Heart left ventricle (tissue), 13 donors: ENCODE measurements around the gene PRKG1.

Experiments used
- CTCF ChIP-seq, 12 donors: fragments of 200-600 bp; sonication (generic) in 4 of 12; IDR thresholded peaks; one replicate each; pipeline versions ENCODE4 v1.5.0 to v1.8.0; 2018 to 2022; ENCODE audit warnings: antibody characterized with exemption in 12 of 12, mild to moderate bottlenecking in 5 of 12
- POLR2A ChIP-seq, 2 donors: fragments of 450-650 bp; IDR thresholded peaks; one replicate each; pipeline ENCODE4 v1.6.1; 2017; ENCODE audit warnings: antibody characterized with exemption in 2 of 2, mild to moderate bottlenecking in 2 of 2, moderate library complexity in 2 of 2
- donor health status: ischemic (EF 13 %, LVEDD 7.1; RV severe dilation, severe dysfunction).
- donor health status: DM: no; HTN: yes; CAD: no.
- donor health status: DM: no; HTN: no; CAD: no.
- donor health status: ischemic (EF 25% LVEDD 6.9; RV normal size, moderate dysfunction).
- donor health status: ischemic (EF 25% LVEDD 5.7; RV mildly dilated, moderate dysfunction).
- donor health status: ischemic (EF 35%, LVEDD 5.7; RV mildly dilated, moderate dysfunction).
- donor health status: nonischemic (EF 11% LVEDD 7.7; RV severe dilation, severe dysfunction).
- donor health status: DM: yes; HTN: yes; CAD: no.
- donor health status: PGD.
- donor health status: ischemic (EF 29% LVEDD 5.4; RV normal size, mild dysfunction).
- donor health status: nonischemic (EF 23%, LVEDD 6.1; RV moderate dilation, normal function).

GRCh38 chr10:52287866-52288265, 1213.6 kb downstream of the PRKG1 start:
- no peak for TF ChIP-seq CTCF (IDR thresholded peaks at IDR 0.05)
- no peak for TF ChIP-seq POLR2A (IDR thresholded peaks at IDR 0.05)
